ENCODE data around the gene SMARCA4.

Gene SMARCA4

GRCh38 chr19:11018763-11019162 lies 57.9 kb downstream of the SMARCA4 start:
- peaks cover 44% of the 10 kb centered on the region for H3K4me1 ChIP-seq (ENCODE audit: control insufficient read depth, insufficient read depth, low read length)
- no peaks in the 10 kb centered on the region for H3K9me3 ChIP-seq (ENCODE audit: control insufficient read depth, low read length)
- no peak overlapping the region for H3K9ac ChIP-seq (ENCODE audit: low read length)
- DNase-seq (ENCODE audit: low read depth): no peak
- H3K27me3 ChIP-seq (replicated peaks; ENCODE audit: control insufficient read depth, insufficient read depth, low read length): no peaks in the 10 kb centered on the region
- no peak overlapping the region for H3K4me3 ChIP-seq (ENCODE audit: low read length)
- H3K36me3 ChIP-seq (ENCODE audit: control insufficient read depth, insufficient read depth, low read length, severe bottlenecking): peaks cover 82% of the 10 kb centered on the region

GRCh38 chr19:11019262-11019661 lies 58.4 kb downstream of the SMARCA4 start:
- peaks cover 82% of the 10 kb centered on the region for H3K36me3 ChIP-seq (ENCODE audit: control insufficient read depth, insufficient read depth, low read length, severe bottlenecking)
- DNase-seq (ENCODE audit: low read depth): no peak
- H3K27me3 ChIP-seq (replicated peaks; ENCODE audit: control insufficient read depth, insufficient read depth, low read length): no peaks in the 10 kb centered on the region
- no peak overlapping the region for H3K9ac ChIP-seq (ENCODE audit: low read length)
- H3K4me3 ChIP-seq (ENCODE audit: low read length): no peak overlapping the region
- peaks cover 45% of the 10 kb centered on the region for H3K4me1 ChIP-seq (ENCODE audit: control insufficient read depth, insufficient read depth, low read length)
- H3K9me3 ChIP-seq (ENCODE audit: control insufficient read depth, low read length): no peaks in the 10 kb centered on the region

- DNase-seq (ENCODE audit: low read depth): no peak
- peaks cover 50% of the 10 kb centered on the region for H3K4me1 ChIP-seq (ENCODE audit: control insufficient read depth, insufficient read depth, low read length)
- H3K4me3 ChIP-seq (ENCODE audit: low read length): no peak overlapping the region
- no peaks in the 10 kb centered on the region for H3K27me3 ChIP-seq (replicated peaks; ENCODE audit: control insufficient read depth, insufficient read depth, low read length)
- no peak overlapping the region for H3K9ac ChIP-seq (ENCODE audit: low read length)
- no peaks in the 10 kb centered on the region for H3K9me3 ChIP-seq (ENCODE audit: control insufficient read depth, low read length)
- peaks cover 84% of the 10 kb centered on the region for H3K36me3 ChIP-seq (ENCODE audit: control insufficient read depth, insufficient read depth, low read length, severe bottlenecking)
These were observed 59.0 kb downstream of the SMARCA4 start for GRCh38 chr19:11019824-11020223.

- H3K27me3 ChIP-seq (replicated peaks; ENCODE audit: control insufficient read depth, insufficient read depth, low read length): no peaks in the 10 kb centered on the region
- no peaks in the 10 kb centered on the region for H3K9me3 ChIP-seq (ENCODE audit: control insufficient read depth, low read length)
- H3K36me3 ChIP-seq (ENCODE audit: control insufficient read depth, insufficient read depth, low read length, severe bottlenecking): peaks cover 80% of the 10 kb centered on the region
- H3K4me1 ChIP-seq (ENCODE audit: control insufficient read depth, insufficient read depth, low read length): peaks cover 50% of the 10 kb centered on the region
- H3K4me3 ChIP-seq (ENCODE audit: low read length): no peak overlapping the region
- H3K9ac ChIP-seq (ENCODE audit: low read length): no peak overlapping the region
- DNase-seq (ENCODE audit: low read depth): no peak
These were observed 59.6 kb downstream of the SMARCA4 start for GRCh38 chr19:11020423-11020822.

- peaks cover 81% of the 10 kb centered on the region for H3K36me3 ChIP-seq (ENCODE audit: control insufficient read depth, insufficient read depth, low read length, severe bottlenecking)
These were observed 60.3 kb downstream of the SMARCA4 start for GRCh38 chr19:11020982-11021759.

GRCh38 chr19:11021760-11022144 lies 60.9 kb downstream of the SMARCA4 start:
- peaks cover 81% of the 10 kb centered on the region for H3K36me3 ChIP-seq (ENCODE audit: control insufficient read depth, insufficient read depth, low read length, severe bottlenecking)

More at GRCh38 chr19:11020982-11021759, 60.3 kb downstream of the SMARCA4 start:
- no peak for DNase-seq (ENCODE audit: low read depth)
- Histone ChIP-seq H3K9me3 (ENCODE audit: control insufficient read depth, low read length) (no peaks in the 10 kb centered on the region), H3K27me3 (replicated peaks; ENCODE audit: control insufficient read depth, insufficient read depth, low read length) (no peaks in the 10 kb centered on the region), H3K4me1 (ENCODE audit: control insufficient read depth, insufficient read depth, low read length) (peaks cover 50% of the 10 kb centered on the region), H3K4me3 (ENCODE audit: low read length) (no peak overlapping the region), H3K9ac (ENCODE audit: low read length) (no peak overlapping the region)

GRCh38 chr19:11023016-11023415 lies 62.2 kb downstream of the SMARCA4 start:
- H3K27me3 ChIP-seq (replicated peaks; ENCODE audit: control insufficient read depth, insufficient read depth, low read length): no peaks in the 10 kb centered on the region
- no peaks in the 10 kb centered on the region for H3K9me3 ChIP-seq (ENCODE audit: control insufficient read depth, low read length)
- H3K4me1 ChIP-seq (ENCODE audit: control insufficient read depth, insufficient read depth, low read length): peaks cover 36% of the 10 kb centered on the region
- H3K9ac ChIP-seq (ENCODE audit: low read length): no peak overlapping the region
- H3K36me3 ChIP-seq (ENCODE audit: control insufficient read depth, insufficient read depth, low read length, severe bottlenecking): peaks cover 83% of the 10 kb centered on the region
- no peak for DNase-seq (ENCODE audit: low read depth)
- no peak overlapping the region for H3K4me3 ChIP-seq (ENCODE audit: low read length)

More at GRCh38 chr19:11021760-11022144, 60.9 kb downstream of the SMARCA4 start:
- no peaks in the 10 kb centered on the region for H3K27me3 ChIP-seq (replicated peaks; ENCODE audit: control insufficient read depth, insufficient read depth, low read length)
- H3K4me3 ChIP-seq (ENCODE audit: low read length): no peak overlapping the region
- DNase-seq (ENCODE audit: low read depth): no peak
- H3K9me3 ChIP-seq (ENCODE audit: control insufficient read depth, low read length): no peaks in the 10 kb centered on the region
- H3K4me1 ChIP-seq (ENCODE audit: control insufficient read depth, insufficient read depth, low read length): peaks cover 44% of the 10 kb centered on the region
- H3K9ac ChIP-seq (ENCODE audit: low read length): no peak overlapping the region

GRCh38 chr19:11023710-11024109 lies 62.9 kb downstream of the SMARCA4 start:
- Histone ChIP-seq H3K27me3 (replicated peaks; ENCODE audit: control insufficient read depth, insufficient read depth, low read length) (no peaks in the 10 kb centered on the region), H3K4me3 (ENCODE audit: low read length) (no peak overlapping the region), H3K4me1 (ENCODE audit: control insufficient read depth, insufficient read depth, low read length) (peaks cover 29% of the 10 kb centered on the region), H3K9me3 (ENCODE audit: control insufficient read depth, low read length) (no peaks in the 10 kb centered on the region), H3K9ac (ENCODE audit: low read length) (no peak overlapping the region), H3K36me3 (ENCODE audit: control insufficient read depth, insufficient read depth, low read length, severe bottlenecking) (peaks cover 88% of the 10 kb centered on the region)
- no peak for DNase-seq (ENCODE audit: low read depth)

GRCh38 chr19:11024259-11024658 lies 63.4 kb downstream of the SMARCA4 start:
- no peaks in the 10 kb centered on the region for H3K27me3 ChIP-seq (replicated peaks; ENCODE audit: control insufficient read depth, insufficient read depth, low read length)
- peaks cover 29% of the 10 kb centered on the region for H3K4me1 ChIP-seq (ENCODE audit: control insufficient read depth, insufficient read depth, low read length)
- DNase-seq (ENCODE audit: low read depth): no peak
- no peaks in the 10 kb centered on the region for H3K9me3 ChIP-seq (ENCODE audit: control insufficient read depth, low read length)
- no peak overlapping the region for H3K9ac ChIP-seq (ENCODE audit: low read length)
- H3K4me3 ChIP-seq (ENCODE audit: low read length): no peak overlapping the region
- H3K36me3 ChIP-seq (ENCODE audit: control insufficient read depth, insufficient read depth, low read length, severe bottlenecking): peaks cover 88% of the 10 kb centered on the region

- peaks cover 84% of the 10 kb centered on the region for H3K36me3 ChIP-seq (ENCODE audit: control insufficient read depth, insufficient read depth, low read length, severe bottlenecking)
These were observed 64.2 kb downstream of the SMARCA4 start for GRCh38 chr19:11025006-11025405.

GRCh38 chr19:11025445-11025844 lies 64.6 kb downstream of the SMARCA4 start:
- Histone ChIP-seq H3K36me3 (ENCODE audit: control insufficient read depth, insufficient read depth, low read length, severe bottlenecking) (peaks cover 86% of the 10 kb centered on the region), H3K27me3 (replicated peaks; ENCODE audit: control insufficient read depth, insufficient read depth, low read length) (no peaks in the 10 kb centered on the region), H3K9ac (ENCODE audit: low read length) (no peak overlapping the region), H3K4me1 (ENCODE audit: control insufficient read depth, insufficient read depth, low read length) (peaks cover 17% of the 10 kb centered on the region), H3K9me3 (ENCODE audit: control insufficient read depth, low read length) (no peaks in the 10 kb centered on the region), H3K4me3 (ENCODE audit: low read length) (no peak overlapping the region)
- no peak for DNase-seq (ENCODE audit: low read depth)

More at GRCh38 chr19:11025006-11025405, 64.2 kb downstream of the SMARCA4 start:
- DNase-seq (ENCODE audit: low read depth): no peak
- H3K9me3 ChIP-seq (ENCODE audit: control insufficient read depth, low read length): no peaks in the 10 kb centered on the region
- H3K9ac ChIP-seq (ENCODE audit: low read length): no peak overlapping the region
- no peaks in the 10 kb centered on the region for H3K27me3 ChIP-seq (replicated peaks; ENCODE audit: control insufficient read depth, insufficient read depth, low read length)
- H3K4me1 ChIP-seq (ENCODE audit: control insufficient read depth, insufficient read depth, low read length): peaks cover 22% of the 10 kb centered on the region
- H3K4me3 ChIP-seq (ENCODE audit: low read length): no peak overlapping the region

GRCh38 chr19:11025997-11026396 lies 65.2 kb downstream of the SMARCA4 start:
- H3K9me3 ChIP-seq (ENCODE audit: control insufficient read depth, low read length): no peaks in the 10 kb centered on the region
- H3K36me3 ChIP-seq (ENCODE audit: control insufficient read depth, insufficient read depth, low read length, severe bottlenecking): peaks cover 87% of the 10 kb centered on the region
- DNase-seq (ENCODE audit: low read depth): no peak
- H3K27me3 ChIP-seq (replicated peaks; ENCODE audit: control insufficient read depth, insufficient read depth, low read length): no peaks in the 10 kb centered on the region
- no peak overlapping the region for H3K4me3 ChIP-seq (ENCODE audit: low read length)
- H3K4me1 ChIP-seq (ENCODE audit: control insufficient read depth, insufficient read depth, low read length): peaks cover 12% of the 10 kb centered on the region
- H3K9ac ChIP-seq (ENCODE audit: low read length): no peak overlapping the region

All from adipocyte (in vitro differentiated cells).